ENCODE data around the gene KHDRBS2. TPM values are rescaled to one million over a fixed set of nuclear protein-coding genes. Genes with fewer than 3 reads are reported as not detected.

Gene KHDRBS2
- not detected in 5 replicates for total RNA-seq (2022; extraction: Qiagen RNA extraction; ENCODE audit: low read depth)

GRCh38 chr6:62285612-62286469 lies at the start of gene KHDRBS2:
Gene KHDRBS2 (minus strand): TSS chr6:62286225.

